CD4-positive, alpha-beta T cell treated with Interleukin-17A for 4 hours (primary cell): ENCODE measurements around the gene SRSF12.

Source experiments
- DNase-seq: peaks from one replicate; pipeline ENCODE4 v3.0.0-alpha.2; 2020; ENCODE audit warnings: mixed read lengths

Gene SRSF12

DNA sequence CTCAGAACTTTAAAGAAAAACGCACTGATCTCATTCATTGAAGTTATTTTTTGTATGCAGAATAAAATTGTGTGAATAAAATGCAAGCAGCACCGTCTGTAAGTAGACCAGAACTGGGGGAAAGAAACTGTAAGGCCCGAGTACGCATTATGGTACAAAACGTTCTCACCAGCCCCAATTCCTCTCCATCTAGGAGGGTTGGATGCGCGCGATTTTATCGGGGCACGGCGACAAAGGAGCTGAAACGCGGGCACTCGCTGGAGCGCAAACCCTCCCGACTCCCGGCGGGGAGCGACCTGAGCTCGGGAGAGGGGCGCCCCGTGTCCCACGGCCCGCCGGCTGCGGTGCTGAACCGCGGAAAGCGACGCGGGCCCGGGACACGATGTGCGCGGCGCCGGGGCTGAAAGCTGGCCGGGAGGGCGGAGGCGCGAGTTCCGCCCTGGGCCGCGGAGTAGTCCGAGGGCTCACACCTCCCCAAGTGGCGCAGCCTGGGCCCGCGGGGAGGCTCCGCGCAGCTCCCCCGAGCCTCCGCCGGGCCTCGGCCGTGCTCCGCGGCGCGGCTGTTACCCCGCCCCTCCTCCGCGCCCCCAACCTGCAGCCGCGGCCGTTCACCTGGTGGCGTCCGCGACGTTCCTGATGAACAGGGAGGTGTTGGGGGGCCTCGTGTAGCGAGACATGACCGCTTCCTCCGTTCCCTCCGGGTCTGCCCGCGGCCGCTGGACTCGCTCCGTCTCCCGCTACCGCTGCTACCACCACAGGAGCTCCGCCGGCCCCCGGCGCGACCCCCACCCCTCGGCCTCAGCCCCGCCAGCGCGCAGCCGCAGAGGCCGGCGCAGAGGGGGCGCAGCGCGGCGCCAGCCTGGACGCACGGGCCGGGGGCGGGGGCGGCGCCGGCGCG is at the start of gene SRSF12:
TSS of gene SRSF12 (minus strand) at position 861 of the 898 bp plus-strand sequence. CDS start at position 677, 184 bp downstream.
- DNase-seq: peak; percentile 49

DNA sequence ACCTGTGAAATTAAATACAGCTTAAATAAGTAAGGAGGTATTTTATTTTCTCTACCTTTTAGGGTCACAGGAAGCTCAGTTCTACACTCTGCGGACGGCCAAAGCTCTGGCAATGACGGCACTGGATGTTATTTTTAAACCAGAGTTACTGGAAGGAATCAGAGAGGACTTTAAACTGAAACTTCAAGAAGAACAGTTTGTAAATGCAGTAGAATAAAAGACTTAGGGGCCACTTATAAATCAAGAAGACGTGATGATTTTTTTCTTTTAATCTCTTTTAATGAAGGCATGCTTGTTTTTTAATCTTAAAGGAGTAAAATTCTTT is 44.1 kb upstream of the SRSF12 start:
- DNase-seq: no peak

DNA sequence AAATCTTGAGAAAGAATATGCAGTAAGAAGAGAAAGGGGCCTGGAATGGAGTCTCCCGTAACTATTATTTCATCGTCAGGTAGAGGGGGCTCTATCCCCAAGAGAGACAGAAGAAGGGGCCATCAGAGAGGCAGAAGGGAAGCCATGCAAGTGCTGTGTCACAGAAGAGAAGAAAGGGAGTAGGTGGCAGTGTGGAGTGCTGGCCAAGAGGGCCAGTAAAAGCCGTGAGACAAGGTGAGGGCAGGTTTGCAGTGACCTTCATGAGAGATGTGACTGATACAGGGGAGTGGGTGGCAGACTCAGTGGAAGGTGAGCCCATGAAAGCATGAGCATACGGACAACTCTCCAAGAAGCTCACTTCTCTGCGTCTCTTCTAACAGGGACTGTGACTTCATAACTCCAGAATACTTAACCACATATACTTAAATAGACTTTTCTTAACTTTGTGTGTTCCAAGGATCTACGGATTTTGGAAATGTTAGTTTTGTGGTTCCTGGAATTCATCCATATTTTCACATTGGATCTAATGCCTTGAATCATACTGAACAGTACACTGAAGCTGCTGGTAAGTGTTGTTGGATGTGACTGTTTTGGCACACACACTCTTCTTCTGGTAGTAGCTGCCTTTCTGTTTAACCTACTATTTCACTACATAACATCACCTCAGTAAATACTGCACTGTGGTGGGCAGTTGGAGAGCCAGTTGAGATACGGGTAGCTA is 43.6 kb upstream of the SRSF12 start:
- DNase-seq: no peak

DNA sequence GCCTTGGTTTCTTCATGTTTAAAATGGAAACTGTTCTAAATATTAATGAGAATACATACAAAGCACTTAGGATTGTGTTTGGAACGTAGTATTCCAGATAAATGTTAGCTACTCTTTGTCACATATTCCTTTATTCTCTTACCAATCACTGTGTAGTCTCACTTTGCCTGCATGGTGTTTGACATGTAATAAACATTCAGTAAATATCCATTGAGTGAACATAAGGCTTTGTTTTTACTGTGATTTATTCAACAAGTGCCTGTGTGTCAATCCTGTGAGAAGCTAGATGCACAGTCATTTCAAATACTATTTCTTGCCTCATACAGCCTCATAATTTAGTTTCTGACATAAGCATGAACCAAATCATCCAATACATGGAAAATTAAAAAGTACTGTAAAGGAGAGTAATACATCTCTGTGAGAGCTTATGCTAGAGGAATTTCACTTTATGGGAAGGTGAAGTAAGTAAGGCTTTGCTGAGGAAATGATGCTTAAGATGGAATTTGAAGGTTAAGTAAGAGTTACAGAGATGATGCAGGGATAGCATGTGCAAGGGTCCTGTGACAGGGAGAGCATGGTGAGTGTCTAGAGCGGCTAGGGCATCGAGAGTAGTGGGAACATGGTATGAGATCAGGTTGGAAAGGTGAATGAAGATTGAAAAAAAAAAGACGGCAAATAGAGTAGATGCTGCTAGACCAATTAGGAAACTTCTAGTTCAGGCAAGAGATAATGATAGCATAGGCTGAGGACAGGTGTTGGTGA is 42.6 kb upstream of the SRSF12 start:
- no peak for DNase-seq

DNA sequence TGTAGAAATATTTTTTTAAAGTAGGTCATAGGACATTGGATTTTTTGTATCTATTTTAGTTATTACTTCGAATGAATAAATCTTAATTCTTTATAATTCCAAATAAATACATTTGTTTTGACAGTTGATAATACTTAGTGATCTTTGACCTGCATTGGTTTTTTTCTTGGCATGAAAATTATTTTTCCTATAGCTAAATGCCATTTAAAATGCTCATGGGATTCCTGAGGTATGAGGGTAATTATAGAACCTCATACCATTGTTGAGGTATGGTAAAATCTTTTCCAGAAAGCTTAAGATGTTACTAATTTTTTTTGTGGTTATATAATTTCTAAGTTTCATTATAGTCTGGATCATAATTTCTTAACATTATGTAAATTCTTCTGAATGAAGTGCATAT is 36.3 kb upstream of the SRSF12 start:
- no peak for DNase-seq

DNA sequence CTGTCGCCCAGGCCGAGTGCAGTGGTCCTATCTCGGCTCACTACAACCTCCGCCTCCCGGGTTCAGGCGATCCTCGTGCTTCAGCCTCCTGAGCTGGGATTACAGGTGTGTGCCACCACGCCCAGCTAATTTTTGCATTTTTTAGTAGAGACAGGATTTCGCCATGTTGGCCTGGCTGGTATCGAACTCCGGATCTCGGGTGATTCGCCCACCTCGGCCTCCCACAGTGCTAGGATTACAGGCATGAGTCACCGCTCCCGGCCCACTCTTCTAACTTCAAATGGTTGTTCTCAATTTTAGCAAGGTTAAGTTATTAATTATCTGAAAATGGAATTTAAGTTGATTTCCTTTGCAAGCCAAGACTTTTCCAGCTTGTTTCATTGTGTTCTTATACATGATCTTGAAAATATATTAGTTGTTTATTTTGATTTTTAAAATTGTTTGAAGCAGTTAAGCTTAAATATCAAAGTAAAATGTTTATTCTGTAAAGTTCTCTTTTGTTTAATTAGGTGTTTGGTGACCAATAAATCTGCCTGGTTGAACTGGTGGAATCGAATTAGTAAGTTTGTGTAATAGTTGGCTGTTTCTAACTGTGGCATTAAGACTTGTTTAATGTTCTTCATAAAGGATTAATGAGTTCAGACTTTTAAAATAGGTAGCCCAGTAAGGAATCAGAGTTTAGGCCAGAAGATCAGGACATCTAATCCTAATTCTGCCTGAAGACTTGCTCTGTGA is 30.3 kb upstream of the SRSF12 start:
- peak; percentile 11 for DNase-seq

DNA sequence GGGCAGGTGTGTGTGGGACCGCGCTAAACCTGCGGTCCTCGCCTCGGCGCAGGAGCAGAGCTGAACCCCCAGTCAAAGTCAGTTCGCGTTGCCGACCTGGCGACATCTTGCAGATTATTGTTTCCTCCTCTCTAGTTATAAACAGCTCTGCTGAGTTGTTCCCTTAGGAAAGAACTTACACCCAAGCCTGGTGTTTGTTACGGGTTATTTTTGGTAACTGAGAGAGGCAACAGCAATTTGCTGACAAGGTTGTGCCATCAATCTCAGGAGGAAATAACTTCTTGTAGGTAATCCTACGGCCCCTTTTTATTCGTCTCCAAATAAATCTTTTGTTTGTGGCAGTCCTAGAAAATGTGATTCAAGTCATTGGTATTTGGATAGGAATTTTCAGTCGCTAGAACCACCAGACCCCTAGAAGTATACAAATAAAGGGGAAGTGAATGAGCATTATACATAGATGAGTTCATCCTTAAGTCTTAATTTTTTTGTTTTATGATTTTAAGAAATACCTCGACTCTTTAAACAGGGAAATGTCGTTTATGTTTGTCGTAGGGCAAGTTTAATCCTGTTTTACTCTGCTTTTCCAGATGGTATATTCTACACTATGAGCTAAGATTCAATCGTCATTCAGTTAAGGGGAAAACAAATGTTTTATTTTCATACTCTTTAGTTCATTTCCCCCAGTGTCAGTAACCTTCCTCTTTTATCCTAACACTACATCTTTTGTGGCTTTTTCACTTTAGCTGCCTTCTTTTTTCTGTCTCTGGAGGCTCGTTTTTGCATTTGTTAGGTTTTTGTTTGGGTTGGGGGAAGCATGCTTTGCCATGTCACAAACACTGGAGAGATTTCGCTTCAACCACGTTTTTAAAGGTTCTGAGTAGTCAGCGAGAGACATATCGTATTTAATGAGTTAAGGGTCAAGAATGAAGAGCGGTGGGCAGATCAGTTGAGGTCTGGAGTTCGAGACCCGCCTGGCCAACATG is 29.1 kb upstream of the SRSF12 start:
- DNase-seq: peak; percentile 40

DNA sequence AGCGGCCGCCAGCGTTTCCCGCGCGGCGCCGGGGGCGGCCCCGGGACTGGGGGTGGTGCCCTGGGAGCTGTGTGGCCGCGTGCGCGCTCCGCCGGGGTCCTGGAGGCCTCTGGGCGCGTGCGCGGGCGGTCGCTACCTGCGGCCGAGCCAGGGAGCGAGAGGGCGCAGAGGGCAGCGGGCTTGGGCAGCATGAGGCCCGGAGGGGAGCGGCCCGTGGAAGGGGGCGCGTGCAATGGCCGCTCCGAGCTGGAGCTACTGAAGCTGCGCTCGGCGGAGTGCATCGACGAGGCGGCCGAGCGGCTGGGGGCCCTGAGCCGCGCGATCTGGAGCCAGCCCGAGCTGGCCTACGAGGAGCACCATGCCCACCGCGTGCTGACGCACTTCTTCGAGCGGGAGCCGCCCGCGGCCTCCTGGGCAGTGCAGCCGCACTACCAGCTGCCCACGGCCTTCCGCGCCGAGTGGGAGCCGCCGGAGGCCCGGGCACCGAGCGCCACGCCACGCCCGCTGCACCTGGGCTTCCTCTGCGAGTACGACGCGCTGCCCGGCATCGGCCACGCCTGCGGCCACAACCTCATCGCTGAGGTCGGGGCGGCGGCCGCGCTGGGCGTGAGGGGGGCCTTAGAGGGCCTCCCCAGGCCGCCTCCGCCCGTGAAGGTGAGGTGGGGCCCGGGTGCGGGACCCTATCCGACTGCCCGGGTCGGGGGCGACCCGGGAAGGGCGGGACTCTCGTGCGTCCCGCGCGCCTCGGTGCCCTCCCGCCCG is 28.3 kb upstream of the SRSF12 start, which contains the start of gene PM20D2:
TSS of gene PM20D2 (plus strand) at position 100 of the 762 bp plus-strand sequence. CDS start at position 190, 90 bp downstream.
- DNase-seq: peak; percentile 72

DNA sequence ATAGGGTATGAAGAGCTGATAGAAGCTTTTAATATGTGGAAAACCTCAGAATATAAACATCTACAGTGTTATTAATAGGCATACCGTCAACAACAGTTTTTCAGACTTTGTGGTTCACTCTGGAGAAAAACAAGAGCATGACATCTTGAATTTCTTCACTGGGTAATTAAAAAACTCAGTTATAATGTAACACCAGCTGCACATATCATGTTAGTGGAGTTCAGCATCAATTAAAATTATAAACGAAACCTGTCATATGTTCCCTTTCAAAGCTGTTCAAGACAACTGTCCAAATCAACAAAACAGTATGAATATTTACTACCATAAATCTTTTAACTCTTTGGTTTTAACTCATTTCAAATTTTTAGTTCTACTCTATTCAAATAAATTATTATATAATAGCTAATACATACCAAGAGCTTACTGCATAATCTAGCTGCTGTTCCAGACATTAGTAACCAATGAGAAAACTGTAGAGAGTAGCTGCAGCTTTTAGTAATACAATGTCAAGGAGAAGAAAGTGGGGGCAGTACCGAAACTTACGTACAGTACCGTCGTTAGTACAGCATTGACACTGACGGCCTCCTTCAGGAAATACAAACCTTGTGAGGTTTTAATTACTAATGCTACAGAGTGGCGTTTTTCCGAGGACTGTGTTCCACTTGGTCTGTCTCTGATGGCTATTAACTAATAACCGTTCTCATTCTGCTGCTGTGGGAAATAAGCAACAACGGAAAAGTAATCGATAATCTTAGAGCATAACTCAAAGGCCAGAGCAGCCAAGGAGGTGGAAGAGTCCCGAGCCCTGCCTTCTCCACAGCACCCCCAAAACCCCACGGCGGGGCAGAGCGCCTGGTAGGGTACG is 27.5 kb upstream of the SRSF12 start:
- peak; percentile 38 for DNase-seq

DNA sequence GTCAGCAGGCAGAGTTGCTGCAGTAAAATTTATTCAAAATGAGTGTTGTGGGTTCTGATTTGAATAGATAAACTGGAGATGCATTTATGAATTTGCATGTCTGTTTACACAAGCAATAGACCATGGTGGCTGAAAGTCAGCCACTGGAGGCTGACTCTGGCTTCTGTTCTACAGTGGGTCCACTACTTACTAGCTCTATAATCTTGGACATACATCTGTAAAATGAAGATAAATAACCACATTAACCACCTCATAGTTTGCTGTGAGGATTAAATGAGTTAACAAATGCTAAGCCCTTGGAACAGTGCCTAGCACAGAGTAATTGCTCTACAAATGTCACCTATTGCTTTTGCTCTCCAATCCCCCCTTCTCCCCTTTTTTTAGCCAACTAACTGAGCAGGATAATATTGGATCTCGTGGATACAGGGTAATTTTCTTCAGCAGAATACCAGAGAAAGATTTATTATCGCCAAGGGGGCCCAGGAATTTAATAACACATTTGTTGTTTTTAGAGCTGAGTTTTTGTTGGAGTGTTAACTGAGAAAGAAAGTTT is 26.6 kb upstream of the SRSF12 start:
- no peak for DNase-seq

DNA sequence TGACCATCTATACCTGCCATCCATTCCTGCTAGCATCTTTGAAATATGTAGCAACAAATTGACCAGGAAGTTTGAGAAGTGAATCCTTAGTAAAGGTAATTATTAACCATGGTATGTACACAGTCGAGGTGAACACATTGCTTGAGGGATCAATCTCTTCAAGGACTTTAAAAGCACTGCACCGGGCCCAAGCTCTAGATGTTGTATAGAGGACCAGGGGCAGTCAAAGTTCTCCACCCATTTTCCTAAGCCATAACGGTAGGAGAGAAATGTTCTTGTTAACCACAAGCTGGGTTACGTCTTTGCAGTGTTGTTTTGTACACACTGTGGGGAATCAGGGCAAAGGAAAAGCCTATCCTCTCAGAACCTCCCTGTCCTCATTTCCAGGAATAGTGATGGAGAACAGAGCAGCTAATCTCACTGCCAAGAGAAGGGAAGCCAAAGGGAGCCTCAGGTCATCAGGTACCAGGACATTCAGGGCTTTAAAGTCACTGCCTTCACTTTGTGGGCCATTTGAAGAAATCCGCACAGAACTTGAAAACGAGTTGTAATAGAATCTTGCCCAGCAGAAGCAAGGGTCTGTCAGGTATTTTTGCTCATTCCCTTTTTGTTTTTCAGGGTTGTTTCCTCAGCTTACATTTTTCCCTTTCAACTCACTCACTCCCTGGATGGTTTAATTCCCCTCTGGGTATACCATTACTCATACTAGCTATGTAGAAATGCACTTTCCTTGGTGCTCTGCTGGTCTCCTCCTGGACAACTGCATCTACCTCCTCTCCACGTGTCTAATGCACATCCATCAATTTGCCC is 22.7 kb upstream of the SRSF12 start:
- DNase-seq: no peak

DNA sequence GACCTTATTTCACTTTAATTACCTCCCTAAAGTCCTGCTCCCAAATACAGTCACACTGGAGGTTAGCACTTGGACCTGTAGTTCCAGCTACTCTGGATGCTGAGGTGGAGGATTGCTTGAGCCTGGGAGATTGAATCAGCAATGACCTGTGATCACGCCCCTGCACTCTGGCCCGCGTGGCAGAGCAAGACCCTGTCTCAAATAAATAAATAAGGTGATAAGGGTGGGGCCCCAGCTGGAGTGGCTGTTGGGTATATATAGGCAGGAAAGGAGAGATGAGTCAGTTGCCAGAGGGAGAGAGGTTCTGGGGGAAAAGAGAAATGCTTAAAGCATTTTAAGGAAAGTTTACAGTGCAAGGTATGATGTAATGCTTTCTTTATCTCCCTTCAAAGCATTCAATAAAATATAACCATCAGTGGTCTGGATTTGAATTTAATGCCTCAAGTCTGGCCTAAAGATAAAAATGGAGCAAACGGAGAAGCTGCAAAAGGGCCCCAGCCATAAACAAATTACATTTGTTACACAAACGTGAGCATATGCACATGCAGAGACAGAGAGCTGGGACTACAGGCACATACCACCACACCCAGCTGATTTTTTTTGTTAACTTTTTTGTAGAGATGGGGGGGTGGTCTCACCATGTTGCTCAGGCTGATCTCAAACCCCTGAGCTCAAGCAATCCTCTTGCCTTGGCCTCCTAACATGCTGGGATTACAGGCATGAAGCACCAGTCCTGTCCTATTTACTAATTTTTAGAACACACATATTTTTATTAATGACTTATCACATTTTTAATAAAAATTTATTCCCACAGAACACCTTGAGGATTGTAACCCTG is 21.9 kb upstream of the SRSF12 start:
- DNase-seq: no peak

DNA sequence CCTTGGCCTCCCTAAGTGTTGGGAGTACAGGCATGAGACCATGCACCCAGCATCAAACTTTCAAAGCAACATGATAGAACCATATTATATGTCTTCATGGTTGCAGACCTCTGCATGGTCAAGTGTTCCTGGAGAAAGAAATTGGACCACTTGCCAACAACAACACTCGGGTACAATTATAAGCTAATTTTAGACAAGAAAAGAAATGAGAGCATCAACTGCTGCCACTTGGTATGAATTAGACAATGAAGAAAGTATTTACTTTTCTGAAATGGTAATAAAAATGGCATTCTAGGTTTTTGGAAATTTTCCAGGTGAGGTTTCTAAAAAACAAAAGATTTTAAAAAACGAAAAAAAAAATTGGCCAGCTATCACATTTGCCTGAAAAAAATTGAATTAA is 20.3 kb upstream of the SRSF12 start:
- no peak for DNase-seq

DNA sequence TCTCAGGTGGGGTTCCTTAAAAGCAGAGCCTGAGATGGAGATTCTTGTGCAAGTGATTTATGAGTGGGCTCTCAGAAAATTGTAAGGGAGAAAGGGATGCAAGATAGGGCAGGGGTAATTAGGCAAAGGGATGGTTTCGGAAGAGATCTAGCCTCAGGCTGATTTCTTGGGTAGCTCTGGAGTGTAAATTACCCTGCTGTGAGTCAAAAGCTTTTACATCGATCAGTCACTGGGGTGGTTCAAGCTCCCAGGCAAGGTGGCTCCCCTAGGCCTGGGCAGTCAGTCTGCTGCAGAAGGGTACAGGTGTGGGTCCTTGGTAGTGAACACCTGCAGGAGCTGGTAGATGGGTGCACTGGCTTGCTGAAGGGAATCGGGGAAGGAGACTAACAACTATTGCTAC is 16.9 kb upstream of the SRSF12 start:
- no peak for DNase-seq

DNA sequence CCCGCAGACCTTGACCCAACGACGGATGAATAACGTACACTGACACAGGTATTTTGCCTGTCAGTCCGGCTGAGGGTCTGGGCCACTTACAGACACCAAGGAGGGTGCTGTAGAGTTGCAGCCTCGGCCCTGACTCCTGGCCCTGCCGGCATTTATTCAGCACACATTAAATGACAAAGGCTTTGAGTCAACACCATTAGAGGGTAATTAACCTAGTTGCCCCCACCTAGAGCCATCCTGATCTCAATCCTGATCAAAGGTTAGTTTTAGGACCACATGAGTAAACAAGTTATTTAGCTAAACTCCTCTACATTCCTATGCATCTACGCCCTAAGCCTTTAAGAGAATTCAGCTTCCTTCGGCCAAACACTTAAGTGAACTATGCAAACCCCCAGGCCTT is 16.1 kb upstream of the SRSF12 start:
- no peak for DNase-seq

DNA sequence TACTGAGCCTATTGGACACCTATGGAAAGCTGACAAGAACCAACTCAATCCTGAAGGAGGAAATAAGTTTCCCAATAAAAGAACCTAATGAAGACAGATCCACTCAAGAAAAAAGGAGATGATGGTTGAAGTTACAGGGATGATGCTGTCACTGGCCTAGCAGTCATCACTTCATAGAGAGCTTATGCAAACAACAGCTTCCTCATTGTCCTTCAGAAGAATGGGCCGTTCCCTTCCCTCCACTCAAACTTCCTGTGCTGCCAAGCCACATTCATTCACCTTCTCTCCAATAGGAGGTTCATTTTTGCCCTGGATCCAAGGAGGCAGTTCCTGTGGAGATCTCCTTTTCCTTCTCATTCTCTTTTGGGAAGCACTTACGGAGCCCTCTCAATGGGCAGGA is 14.2 kb upstream of the SRSF12 start:
- no peak for DNase-seq

DNA sequence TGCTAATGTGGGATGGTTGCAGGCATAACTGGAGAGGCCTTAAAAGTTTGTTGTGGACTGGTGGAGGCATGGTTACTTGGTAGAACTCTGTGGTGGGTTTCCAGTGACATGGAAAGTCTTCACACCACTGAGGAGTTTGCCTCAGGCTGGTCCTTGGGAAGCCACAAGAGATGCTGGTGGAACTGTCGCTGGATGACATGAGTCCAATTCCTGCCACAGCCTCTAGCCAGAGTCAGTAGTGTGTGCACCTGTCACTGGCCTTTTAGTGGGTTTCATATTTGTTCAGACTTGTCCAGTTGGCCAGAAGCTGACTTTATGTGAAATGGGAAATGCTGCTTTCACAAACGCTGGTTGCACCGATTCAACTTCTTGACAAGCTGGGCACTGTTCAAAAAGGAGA is 13.7 kb upstream of the SRSF12 start:
- no peak for DNase-seq
